Breast epithelium (tissue), 4 donors: ENCODE measurements around the gene LIN7C. TPM values are rescaled to one million over a fixed set of nuclear protein-coding genes. Genes with fewer than 3 reads are reported as not detected.

ENCODE experiments used
- DNase-seq, 2 donors: peaks; one replicate each; pipeline ENCODE4 v3.0.0-alpha.2; 2019; ENCODE audit warnings: low spot score in 2 of 2
- H3K27ac ChIP-seq, 2 donors: fragments of 200-600 bp; sonication (generic) in 1 of 2; one replicate each; pipeline ENCODE4 v1.5.1; 2016 to 2019; ENCODE audit warnings: mild to moderate bottlenecking in 1 of 2
- H3K27me3 ChIP-seq, 2 donors: fragments of 200-600 bp; sonication (generic) in 1 of 2; one replicate each; pipeline versions ENCODE4 v1.5.1 to v1.6.0; 2017 to 2019; ENCODE audit warnings: control low read depth in 1 of 2, mild to moderate bottlenecking in 1 of 2
- H3K36me3 ChIP-seq: fragments of 200-600 bp; one replicate; pipeline ENCODE4 v1.5.1; 2019
- H3K4me1 ChIP-seq, 2 donors: fragments of 200-600 bp; sonication (generic); one replicate each; pipeline ENCODE4 v1.5.1; 2016 to 2019; ENCODE audit warnings: control low read depth in 1 of 2
- H3K4me3 ChIP-seq, 3 donors: fragments of 200-600 bp; sonication (generic); 1 replicate in 2 of 3; 2 replicates in 1 of 3; pipeline ENCODE4 v1.5.1; 2016 to 2019; ENCODE audit warnings: mild to moderate bottlenecking in 3 of 3, moderate library complexity in 2 of 3
- H3K9me3 ChIP-seq, 2 donors: fragments of 200-600 bp; sonication (generic) in 1 of 2; one replicate each; pipeline ENCODE4 v1.5.1; 2016 to 2019; ENCODE audit warnings: control low read depth in 1 of 2
- POLR2A ChIP-seq: fragments of 450-650 bp; IDR thresholded peaks from one replicate; pipeline ENCODE4 v1.6.1; 2016; ENCODE audit warnings: antibody characterized with exemption, mild to moderate bottlenecking, moderate library complexity
- POLR2AphosphoS5 ChIP-seq, 3 donors: sonication (generic); formaldehyde crosslinking; IDR thresholded peaks; one replicate each; pipeline ENCODE4 v1.6.1; 2017; ENCODE audit warnings: antibody characterized with exemption in 3 of 3
- intact Hi-C: fragments of 100-400 bp; cut with DNase I; formaldehyde crosslinking; loops from one replicate; pipeline ENCODE4 v1.15.1; 2023; ENCODE audit warnings: low total_unique reads
- total RNA-seq, 3 donors: library from RNA; depleted of rRNA; stranded (reverse); fragments of >200 nt; gene quantifications; one replicate each; pipeline ENCODE4 v1.1.0, GENCODE V29; 2016
- TF ChIP-seq, protein P1 (sequence below), 3 donors: fragments of 450-650 bp; IDR thresholded peaks; one replicate each; pipeline ENCODE4 v1.5.1; 2016 to 2017; ENCODE audit warnings: antibody characterized with exemption in 3 of 3, mild to moderate bottlenecking in 3 of 3, moderate library complexity in 3 of 3

LIN7C gene
- total RNA-seq, 3 donors from 2014 or later, result 26.6 to 43.8 (median 38.0) TPM

DNA sequence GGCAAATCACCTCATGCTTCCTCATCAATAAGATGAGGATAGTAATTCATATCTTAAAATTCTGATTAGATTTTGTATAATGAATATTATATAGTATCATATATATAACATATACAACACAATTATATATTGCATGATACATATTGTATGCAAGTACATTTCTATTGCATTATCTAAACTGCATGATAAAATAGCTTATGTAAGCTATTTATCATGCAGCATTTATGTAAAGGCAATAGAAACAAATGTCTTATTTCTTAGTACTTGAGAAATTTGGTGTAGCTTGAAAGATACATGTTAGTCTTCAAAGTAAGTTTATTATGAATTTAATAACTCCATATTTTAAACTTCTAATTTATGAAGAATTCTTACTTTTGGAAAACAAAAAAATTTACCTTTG, 5.5 kb downstream of the LIN7C start:
- H3K9me3 ChIP-seq, result no peaks in the 10 kb centered on the region
- no peak overlapping the region for H3K27ac ChIP-seq
- intact Hi-C loops, result no loop called here
- H3K27me3 ChIP-seq, result no peaks in the 10 kb centered on the region
- peaks cover 0 to 6% of the 10 kb centered on the region in 2 donors for H3K4me1 ChIP-seq
- no peak for DNase-seq
- no peaks in the 10 kb centered on the region for H3K36me3 ChIP-seq
- TF ChIP-seq POLR2A (no peak), POLR2AphosphoS5 (IDR thresholded peaks at IDR 0.05) (no peak)
- TF ChIP-seq, protein P1, sequence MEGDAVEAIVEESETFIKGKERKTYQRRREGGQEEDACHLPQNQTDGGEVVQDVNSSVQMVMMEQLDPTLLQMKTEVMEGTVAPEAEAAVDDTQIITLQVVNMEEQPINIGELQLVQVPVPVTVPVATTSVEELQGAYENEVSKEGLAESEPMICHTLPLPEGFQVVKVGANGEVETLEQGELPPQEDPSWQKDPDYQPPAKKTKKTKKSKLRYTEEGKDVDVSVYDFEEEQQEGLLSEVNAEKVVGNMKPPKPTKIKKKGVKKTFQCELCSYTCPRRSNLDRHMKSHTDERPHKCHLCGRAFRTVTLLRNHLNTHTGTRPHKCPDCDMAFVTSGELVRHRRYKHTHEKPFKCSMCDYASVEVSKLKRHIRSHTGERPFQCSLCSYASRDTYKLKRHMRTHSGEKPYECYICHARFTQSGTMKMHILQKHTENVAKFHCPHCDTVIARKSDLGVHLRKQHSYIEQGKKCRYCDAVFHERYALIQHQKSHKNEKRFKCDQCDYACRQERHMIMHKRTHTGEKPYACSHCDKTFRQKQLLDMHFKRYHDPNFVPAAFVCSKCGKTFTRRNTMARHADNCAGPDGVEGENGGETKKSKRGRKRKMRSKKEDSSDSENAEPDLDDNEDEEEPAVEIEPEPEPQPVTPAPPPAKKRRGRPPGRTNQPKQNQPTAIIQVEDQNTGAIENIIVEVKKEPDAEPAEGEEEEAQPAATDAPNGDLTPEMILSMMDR (IDR thresholded peaks at IDR 0.05), result no peak
- no peak overlapping the region for H3K4me3 ChIP-seq

DNA sequence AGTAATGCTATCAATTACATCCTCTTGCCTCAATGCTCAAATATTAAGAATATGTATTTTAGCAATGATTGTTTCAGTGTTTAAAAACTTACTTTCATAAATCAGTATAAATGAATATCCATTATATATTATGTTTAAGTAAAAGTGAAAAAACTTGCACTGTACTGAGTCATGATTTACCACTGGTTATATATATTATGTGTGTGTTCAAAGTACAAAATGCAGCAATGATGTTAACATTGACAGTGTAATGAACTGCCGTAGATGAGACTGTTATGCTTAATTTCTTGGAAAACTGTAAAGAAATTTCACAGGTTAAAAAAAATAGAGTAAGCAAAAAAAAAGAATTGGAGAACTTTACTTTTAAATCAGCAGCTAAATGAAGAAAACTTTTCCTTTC, 8.7 kb downstream of the LIN7C start:
- intact Hi-C loops, result no loop called here
- Histone ChIP-seq H3K36me3 (no peaks in the 10 kb centered on the region), H3K27me3 (no peaks in the 10 kb centered on the region), H3K4me1 (peaks cover 0 to 12% of the 10 kb centered on the region in 2 donors), H3K4me3 (no peak overlapping the region), H3K27ac (no peak overlapping the region), H3K9me3 (no peaks in the 10 kb centered on the region)
- no peak for DNase-seq
- TF ChIP-seq POLR2AphosphoS5 (IDR thresholded peaks at IDR 0.05), result no peak
- TF ChIP-seq, protein P1 (IDR thresholded peaks at IDR 0.05), result no peak
- TF ChIP-seq POLR2A, result no peak

DNA sequence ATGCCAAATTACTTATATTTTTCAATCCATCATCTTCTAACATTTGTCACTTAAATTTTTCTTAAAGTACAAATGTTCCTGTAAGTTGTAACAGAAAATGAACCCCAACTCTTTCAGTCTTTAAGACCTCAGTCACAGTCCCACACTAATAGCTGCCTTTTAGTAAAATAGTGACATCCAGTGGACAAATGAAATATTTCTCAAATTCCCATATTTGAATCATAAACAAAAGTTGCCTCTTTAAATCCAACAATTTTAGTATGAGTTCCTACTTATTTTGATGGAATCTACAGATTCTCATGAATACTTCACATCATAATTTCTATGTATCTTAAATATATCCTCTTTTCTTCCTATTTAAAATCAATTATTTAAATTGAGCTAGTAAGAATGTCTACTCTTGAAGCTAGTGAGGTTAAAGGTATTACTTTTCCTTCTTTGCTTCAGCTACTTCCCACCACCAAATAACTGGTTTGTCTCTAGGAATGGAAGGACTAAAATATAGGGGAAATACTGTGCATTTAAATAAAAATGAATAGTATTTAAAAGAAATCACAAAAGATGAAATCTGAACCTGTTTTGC, 9.2 kb downstream of the LIN7C start:
- no peak overlapping the region for H3K4me3 ChIP-seq
- peaks cover 0 to 12% of the 10 kb centered on the region in 2 donors for H3K4me1 ChIP-seq
- TF ChIP-seq, protein P1 (IDR thresholded peaks at IDR 0.05), result peak in 1 of 3 donors; percentile 24
- no peak for TF ChIP-seq POLR2AphosphoS5 (IDR thresholded peaks at IDR 0.05)
- intact Hi-C loops, result no loop called here
- no peaks in the 10 kb centered on the region for H3K36me3 ChIP-seq
- no peaks in the 10 kb centered on the region for H3K27me3 ChIP-seq
- H3K27ac ChIP-seq, result no peak overlapping the region
- H3K9me3 ChIP-seq, result no peaks in the 10 kb centered on the region
- no peak for DNase-seq

DNA sequence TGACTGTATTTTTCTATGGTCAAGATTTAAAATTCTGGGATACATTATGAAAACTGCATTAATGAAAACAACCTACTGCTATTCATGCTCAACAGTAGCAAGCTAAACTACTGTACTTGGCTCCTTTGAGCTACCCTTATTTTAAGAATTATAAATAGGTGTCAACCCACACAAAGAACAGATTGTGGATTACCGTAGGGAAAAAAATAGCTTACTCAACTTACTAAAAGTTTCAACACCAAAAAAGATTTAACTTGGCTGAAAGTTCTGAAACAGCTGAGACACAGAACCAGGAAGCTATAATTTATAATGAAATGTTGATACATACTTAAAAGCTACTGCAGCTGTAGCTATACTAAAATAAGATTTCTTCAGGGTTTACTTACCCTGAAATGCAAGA, 10.1 kb downstream of the LIN7C start:
- intact Hi-C loops, result no loop called here
- no peak for DNase-seq
- Histone ChIP-seq H3K4me3 (no peak overlapping the region), H3K9me3 (no peaks in the 10 kb centered on the region), H3K4me1 (peaks cover 0 to 12% of the 10 kb centered on the region in 2 donors), H3K27ac (no peak overlapping the region), H3K36me3 (no peaks in the 10 kb centered on the region), H3K27me3 (no peaks in the 10 kb centered on the region)
- TF ChIP-seq POLR2AphosphoS5 (IDR thresholded peaks at IDR 0.05), result no peak
- TF ChIP-seq, protein P1 (IDR thresholded peaks at IDR 0.05), result no peak
- TF ChIP-seq POLR2A, result no peak

DNA sequence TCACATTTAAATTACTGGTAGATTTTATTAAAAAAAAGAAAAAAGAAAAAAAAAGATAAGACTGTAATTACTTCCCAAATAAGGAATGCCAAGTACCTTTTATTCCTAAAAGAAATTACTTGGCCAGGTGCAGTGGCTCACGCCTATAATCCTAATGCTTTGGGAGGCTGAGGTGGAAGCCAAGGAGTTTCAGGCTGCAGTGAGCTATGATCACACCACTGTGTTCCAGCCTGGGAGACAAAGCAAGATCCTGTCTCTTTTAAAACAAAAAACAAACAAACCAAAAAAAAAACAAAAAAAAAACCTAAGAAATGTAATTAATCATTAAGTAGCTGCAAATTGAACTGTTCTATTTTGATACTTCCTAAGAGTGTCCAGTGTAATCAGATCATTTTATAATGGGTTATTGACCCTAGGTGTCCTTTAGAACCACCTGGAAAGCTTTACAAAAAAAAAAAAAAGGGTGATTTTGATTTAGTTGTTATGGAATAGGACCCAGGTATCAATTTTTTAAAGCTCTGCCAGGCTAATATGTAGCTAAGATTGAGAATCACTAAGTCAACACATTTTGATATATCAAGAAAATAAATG, 10.8 kb downstream of the LIN7C start:
- intact Hi-C loops, result no loop called here
- no peaks in the 10 kb centered on the region for H3K27me3 ChIP-seq
- peaks cover 0 to 12% of the 10 kb centered on the region in 2 donors for H3K4me1 ChIP-seq
- DNase-seq, result no peak
- H3K9me3 ChIP-seq, result no peaks in the 10 kb centered on the region
- no peaks in the 10 kb centered on the region for H3K36me3 ChIP-seq
- TF ChIP-seq POLR2A (no peak), POLR2AphosphoS5 (IDR thresholded peaks at IDR 0.05) (no peak)
- TF ChIP-seq, protein P1 (IDR thresholded peaks at IDR 0.05), result no peak
- H3K4me3 ChIP-seq, result no peak overlapping the region
- H3K27ac ChIP-seq, result no peak overlapping the region
